ENCODE measurements around the gene LRFN2.

Gene LRFN2

DNA sequence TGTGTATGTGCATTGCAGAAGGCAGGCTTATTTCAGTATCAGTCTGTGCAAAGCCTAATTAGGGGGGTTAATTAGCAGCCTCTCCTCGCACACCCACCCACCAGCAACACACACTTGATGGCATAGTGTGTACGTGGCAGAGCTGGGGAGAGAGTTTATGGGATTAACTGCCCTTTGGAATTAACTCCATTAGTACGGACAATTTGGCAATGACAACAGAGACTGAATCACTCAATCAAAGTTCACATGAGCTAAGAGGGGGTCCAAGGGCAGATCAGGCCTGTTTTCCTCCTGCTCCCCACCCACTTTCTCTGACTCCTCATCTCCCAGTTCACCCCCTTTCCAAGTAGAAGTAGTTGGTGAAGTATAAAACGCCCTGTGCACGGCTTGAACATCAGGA, 69.5 kb downstream of the LRFN2 start:
- no peak for DNase-seq

DNA sequence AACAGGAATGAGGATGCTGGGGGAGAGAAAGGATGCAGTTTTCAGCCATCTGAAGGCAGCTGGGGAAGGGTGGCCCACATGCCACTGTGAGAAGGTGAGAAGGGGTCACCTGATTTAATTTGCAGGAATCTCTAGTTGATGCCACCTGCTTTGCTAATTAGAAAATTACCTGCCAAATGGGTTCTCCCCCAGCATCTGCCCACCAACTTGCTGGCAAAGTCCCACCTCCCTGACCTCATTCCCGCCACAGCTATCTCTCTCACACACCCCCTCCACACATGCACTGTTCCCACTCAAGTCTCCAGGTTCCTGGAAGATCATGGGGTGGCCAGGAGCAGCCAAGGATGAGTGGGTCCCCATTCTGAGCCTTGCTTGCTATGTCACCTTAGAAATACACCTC, 70.7 kb downstream of the LRFN2 start:
- no peak for DNase-seq

- no peak for DNase-seq
These were observed 74.8 kb downstream of the LRFN2 start for GRCh38 chr6:40512340-40512739.

- no peak for DNase-seq
These were observed 75.3 kb downstream of the LRFN2 start for GRCh38 chr6:40511884-40512283.

- DNase-seq = no peak
These were observed 76.7 kb downstream of the LRFN2 start for GRCh38 chr6:40510442-40510841.

DNA sequence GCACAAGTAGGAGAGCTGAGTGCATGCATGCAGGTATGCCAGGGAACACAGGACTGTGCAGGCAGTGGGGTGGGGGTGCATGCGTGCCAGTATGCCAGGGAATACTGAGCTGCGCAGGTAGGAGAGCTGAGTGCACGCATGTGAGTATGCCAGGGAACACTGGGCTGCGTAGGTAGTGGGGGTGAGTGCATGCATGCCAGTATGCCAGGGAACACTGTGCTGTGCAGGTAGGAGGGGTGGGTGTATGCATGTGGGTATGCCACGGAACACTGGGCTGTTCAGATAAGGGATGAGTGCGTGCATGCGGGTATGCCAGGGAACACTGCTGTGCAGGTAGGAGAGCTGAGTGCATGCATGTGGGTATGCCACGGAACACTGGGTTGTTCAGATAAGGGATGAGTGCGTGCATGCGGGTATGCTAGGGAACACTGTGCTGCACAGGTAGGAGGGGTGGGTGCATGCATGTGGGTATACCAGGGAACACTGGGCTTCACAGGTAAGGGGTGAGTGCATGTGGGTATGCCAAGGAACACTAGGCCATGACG, 77.4 kb downstream of the LRFN2 start:
- no peak for DNase-seq

GRCh38 chr6:40509086-40509485, 78.1 kb downstream of the LRFN2 start:
- no peak for DNase-seq

- DNase-seq = peak in 3 of 51 donors; percentile 10 to 26 (median 19)
These were observed 80.2 kb downstream of the LRFN2 start for GRCh38 chr6:40506954-40507353.

- DNase-seq = no peak
These were observed 81.9 kb downstream of the LRFN2 start for GRCh38 chr6:40505191-40505810.

DNA sequence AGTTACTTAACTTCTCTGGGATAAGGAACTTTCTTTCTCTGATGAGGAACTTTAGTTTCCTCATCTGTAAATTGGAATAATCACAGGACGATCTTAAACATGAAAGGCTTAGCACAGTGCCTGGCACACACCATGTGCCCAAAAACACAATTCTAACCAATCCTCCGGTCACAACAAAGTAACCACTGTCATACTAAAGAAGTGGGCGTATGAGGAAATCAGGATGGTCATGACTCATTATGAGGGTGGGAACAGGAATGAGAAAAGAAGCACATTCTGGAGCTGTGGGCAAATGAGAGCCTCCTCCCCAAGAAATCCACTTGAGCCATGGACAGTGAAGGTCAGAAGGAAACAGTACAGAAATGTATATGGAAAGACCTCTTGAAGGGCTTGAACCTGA, 82.9 kb downstream of the LRFN2 start:
- no peak for DNase-seq

GRCh38 chr6:40500227-40500626, 86.9 kb downstream of the LRFN2 start:
- DNase-seq = no peak

- no peak for DNase-seq
These were observed 87.9 kb downstream of the LRFN2 start for GRCh38 chr6:40499215-40499614.

DNA sequence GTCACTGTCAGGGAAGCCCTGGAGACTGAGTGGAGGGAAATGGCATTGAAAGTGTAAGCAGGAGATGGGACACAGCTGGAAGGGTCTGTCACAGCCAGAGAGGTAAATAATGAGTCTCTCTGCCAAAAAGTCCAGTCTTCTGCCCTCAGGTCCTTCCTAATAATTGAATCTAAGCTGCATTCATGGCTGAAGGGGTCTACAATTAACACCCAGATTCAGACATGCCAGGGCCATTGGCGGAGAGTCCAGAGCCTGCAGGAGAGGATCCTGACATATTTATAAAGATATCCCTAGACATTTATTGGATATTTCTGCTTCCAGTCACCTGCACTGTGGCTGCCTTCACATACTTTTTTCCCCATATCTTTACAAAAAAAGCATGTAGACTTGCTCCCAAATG, 89.0 kb downstream of the LRFN2 start:
- no peak for DNase-seq

DNA sequence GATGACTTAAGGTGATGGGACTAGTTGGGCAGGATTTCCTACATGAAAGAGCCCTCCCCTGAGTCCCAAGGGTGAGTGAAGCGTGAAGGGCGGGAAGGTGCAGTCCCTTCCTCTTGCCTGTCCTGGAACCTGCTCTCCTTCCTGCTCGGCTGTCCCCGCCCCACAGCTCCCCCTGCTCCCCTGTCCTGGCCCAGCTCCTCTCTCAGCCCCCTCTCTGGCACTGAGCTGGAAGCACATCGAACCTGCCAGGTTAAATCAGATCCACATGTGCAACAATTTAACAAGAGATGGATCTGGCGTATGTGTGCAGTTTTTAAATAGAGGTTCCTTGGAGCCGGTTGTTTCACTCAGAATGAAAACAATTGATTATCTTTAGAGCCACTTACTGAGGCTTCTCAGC, 95.0 kb downstream of the LRFN2 start:
- DNase-seq = no peak

- no peak for DNase-seq
These were observed 96.7 kb downstream of the LRFN2 start for GRCh38 chr6:40490508-40490907.

- no peak for DNase-seq
These were observed 97.4 kb downstream of the LRFN2 start for GRCh38 chr6:40489798-40490197.

- peak in 1 of 51 donors; percentile 10 for DNase-seq
These were observed 100.6 kb downstream of the LRFN2 start for GRCh38 chr6:40486576-40486975.

- DNase-seq = no peak
These were observed 101.4 kb downstream of the LRFN2 start for GRCh38 chr6:40485795-40486194.

GRCh38 chr6:40485300-40485699, 101.9 kb downstream of the LRFN2 start:
- no peak for DNase-seq

DNA sequence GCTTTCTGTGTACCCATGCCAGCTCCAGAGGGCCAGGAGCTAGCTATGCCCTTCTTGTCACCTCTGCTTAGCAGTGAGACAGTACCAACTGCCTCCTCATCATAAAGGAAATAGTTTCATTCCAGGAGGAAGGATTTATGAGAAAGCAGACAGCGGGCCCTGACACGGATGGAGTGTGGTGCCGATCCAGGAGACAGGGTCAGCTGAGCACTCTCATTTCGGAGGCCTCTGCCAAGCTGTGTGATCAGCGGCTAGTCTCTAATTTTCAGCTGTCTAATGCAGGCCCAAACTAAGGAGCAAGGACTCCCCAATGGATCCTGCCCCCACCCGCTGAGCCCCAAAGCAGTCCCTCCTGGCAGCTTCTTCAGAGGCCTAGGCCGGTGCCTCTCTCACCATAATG, 103.1 kb downstream of the LRFN2 start:
- DNase-seq = peak in 13 of 51 donors; percentile 3 to 47 (median 11)

GRCh38 chr6:40482532-40482931, 104.6 kb downstream of the LRFN2 start:
- peak in 37 of 51 donors; percentile 8 to 71 (median 46) for DNase-seq

GRCh38 chr6:40480678-40481077, 106.5 kb downstream of the LRFN2 start:
- no peak for DNase-seq

- no peak for DNase-seq
These were observed 107.5 kb downstream of the LRFN2 start for GRCh38 chr6:40479706-40480105.
